Uterus (tissue), 2 donors: ENCODE results near the gene MRC2.

ENCODE experiments used
- CTCF ChIP-seq, 4 experiments: fragments of 200-600 bp in 2 of 4; fragments of 450-650 bp in 2 of 4; sonication (generic) in 2 of 4; IDR thresholded peaks; one replicate each; pipeline ENCODE4 v1.5.1; 2016 to 2019; ENCODE audit warnings: antibody characterized with exemption in 4 of 4, mild to moderate bottlenecking in 2 of 4, moderate library complexity in 1 of 4
- POLR2A ChIP-seq, 2 donors: fragments of 450-650 bp; IDR thresholded peaks; one replicate each; pipeline ENCODE4 v1.6.1; 2016; ENCODE audit warnings: antibody characterized with exemption in 2 of 2, mild to moderate bottlenecking in 1 of 2, moderate library complexity in 1 of 2

- no peak for TF ChIP-seq CTCF (IDR thresholded peaks at IDR 0.05)
- no peak for TF ChIP-seq POLR2A (IDR thresholded peaks at IDR 0.05)
Observed at GRCh38 chr17:62674841-62675240, 47.4 kb downstream of the MRC2 start.
